Inflammatory macrophage (primary cell): ENCODE data around the gene TOR2A.
"Not testable (repeated sequence)": the region's sequence is repeated elsewhere in the genome, so short reads cannot be mapped to it uniquely, and the experiment has no call there.

ENCODE experiments used
- DNase-seq, 2 donors: peaks; one replicate each; pipeline ENCODE4 v3.0.0-alpha.2; 2020 to 2022

The TOR2A gene

DNA sequence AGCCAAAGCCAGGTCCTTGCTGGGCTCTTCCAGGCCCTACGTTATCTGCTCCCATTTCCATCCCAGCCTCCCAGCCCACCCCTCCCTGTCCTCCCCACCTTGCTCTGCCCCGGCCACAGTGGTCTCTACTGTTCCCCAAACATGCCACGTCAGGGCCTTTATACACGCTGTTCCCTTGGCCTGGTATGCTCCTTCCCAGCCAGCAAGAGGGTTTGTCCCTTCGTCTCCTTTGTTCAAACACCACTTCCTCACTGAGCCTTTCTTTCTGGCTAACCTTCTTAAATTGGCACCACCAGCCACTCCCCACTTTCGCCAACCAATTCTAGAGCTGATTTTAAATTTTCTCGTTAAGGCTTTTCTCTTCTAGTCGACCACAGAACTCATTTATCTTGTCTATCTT, 33.6 kb upstream of the TOR2A start:
- DNase-seq: no peak

DNA sequence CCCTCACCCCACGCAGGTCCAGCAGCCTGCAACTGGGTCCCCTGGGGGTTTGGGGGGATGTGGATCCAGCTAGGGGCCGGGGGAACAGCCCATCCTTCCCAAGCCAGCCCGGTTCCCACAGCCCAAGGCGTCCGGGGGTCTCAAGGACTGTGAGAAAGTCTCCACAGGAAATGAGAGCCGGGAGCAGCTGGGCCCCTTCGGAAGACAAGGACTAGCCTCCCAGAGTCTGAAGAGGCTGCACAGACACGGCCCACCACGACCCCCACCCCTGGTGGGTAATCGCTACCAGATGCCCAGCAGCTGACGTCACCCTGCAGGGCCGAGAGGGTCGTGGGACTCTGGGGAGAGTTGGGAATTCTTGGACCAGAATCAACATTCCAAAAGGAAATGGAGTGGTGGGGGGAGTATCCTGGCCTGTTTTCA, 32.8 kb upstream of the TOR2A start:
- no peak for DNase-seq

DNA sequence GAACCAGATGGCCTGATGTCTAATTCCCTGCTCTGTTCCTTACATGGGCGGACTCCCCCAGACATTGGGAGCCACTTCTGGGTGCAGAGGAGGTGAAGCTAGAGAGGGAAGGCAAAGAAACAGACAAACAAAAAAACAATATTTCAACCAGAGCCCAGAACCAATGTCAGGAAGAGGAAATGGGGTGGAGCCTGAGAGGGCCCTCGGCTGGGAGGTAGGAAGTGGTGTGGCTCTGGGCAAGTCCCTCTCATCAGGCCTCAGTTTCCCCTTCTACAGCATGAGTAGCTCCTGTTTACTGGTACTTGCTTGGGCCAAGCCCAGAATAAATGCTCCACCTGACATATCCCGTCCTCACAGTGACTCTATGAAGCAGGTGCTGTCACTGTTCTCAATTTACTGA, 32.3 kb upstream of the TOR2A start:
- no peak for DNase-seq

DNA sequence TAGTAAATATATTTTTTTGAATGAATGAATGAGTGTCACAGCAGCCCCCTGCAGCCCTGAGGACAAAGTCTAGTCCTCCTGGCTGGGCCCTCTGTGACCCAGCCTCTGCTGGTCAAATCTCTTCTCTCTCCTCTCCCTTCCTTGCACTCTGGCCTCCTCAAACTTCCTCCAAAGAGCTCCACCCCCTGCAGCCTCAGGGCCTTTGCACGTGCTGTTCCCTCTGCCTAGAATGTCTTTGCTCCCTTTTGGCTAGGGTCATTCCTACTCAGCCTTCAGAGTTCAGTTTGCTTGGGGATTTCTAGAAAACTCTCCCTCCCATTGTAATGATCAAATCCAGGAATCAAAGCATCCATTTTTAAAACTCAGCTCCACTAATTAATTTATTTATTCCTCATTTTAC, 30.3 kb upstream of the TOR2A start:
- no peak for DNase-seq

DNA sequence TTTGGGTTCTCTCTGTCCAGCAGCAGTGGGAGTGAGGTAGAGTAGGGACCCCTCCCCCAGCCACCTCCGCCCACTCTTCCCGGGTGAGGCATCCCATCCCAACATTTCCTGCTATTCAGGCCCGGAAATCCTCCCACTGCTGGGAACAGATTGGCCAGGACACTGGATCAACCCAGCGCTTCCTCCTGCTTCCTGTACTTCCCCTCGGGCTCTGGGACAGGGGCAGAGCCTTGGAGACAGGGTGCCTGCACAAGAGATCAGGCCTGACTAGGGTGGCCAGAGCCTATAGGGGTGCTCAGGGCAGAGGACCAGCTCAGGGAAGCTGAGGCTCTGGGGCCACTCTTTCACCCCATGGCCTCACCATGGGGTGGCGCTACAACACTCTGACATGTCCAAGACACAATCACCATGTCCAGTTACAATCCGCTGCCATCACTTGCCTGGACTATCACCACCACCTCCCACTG, 28.9 kb upstream of the TOR2A start:
- peak; percentile 72 to 82 for DNase-seq

DNA sequence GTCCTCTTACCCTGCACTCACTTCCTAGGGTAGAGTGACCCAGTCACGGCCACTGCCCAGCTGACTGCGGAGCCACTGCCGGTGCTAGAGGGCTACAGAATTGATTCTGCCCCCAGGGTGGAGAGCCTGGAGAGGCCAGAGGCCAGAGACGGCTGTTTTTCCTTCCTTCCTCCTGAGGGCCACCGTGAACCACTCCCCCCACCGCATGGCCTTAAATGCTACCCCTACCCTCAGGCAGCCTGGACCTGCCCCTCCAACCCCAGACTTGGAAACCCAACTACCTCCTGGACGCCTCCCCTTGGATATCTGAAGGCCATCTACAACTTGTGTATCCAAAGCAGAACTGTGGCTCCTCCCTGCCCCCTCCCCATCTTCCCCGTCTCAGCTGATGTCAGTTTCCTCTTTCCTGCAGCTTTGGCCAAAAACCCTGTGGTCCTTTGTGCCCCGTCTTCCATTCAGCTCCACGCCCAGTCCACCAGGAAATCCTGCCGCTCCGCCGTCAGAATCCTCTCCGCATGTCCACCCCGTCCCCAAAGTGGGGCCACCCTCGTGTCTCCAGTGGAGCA, 27.1 kb upstream of the TOR2A start:
- peak; percentile 65 to 70 for DNase-seq

DNA sequence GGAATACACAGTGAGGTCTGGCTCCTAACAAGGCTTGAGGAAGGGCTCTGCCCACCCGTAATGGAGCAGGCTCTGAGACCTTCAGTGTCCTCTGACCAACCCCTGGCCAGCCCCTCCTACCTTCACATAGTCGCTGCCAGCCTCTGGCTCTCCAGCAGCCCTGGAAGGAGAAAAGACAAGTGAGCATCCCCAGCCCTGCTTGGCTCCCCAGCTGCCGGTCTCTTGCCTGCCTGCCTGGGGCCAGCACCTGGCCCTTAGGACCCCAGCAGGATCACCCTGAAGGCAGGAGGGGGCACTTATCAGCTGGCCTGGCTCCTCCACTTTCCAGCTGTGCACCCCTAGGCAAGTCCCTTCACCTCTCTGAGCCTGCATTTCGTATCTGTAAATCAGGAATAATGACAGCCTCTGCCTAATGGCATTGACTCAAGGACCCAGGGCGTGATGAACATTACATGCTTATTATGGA, 26.4 kb upstream of the TOR2A start:
- no peak for DNase-seq

DNA sequence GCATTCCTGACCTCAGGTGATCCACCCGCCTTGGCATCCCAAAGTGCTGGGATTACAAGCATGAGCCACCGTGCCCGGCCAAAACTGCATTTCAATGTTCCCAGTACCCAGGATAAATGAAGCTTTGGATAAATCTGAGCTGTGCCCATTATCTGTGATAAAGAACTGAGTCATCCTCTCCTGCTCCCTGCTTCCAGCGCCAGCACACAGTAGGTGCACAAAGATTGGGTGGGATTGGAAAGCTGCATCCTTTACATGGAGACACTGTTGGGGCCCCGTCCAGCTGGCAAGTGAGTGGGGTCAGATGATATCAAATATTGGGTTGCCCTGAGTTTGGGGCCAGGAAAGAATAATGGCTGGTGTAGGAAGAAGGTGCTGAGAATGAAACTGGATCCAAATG, 26.0 kb upstream of the TOR2A start:
- no peak for DNase-seq

DNA sequence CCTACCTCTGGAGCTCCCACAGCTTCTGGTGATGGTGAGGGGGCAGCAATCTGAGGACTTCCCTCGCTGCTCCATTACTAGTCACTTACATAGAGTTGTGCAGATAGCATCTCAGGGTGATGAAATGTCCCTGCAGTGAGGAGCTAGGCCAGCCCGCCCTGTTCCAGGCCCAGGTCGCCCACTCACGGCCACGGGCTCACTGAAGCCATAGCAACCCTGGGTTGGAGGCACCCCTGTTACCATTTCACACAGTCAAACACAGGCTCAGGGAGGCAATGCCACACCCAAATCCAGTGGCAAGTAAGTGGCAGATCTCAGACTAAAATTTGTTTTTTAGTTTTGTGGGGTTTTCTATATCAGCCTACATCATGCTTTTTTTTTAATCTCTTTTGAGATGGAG, 23.7 kb upstream of the TOR2A start:
- peak in 1 of 2 donors; percentile 55 for DNase-seq

DNA sequence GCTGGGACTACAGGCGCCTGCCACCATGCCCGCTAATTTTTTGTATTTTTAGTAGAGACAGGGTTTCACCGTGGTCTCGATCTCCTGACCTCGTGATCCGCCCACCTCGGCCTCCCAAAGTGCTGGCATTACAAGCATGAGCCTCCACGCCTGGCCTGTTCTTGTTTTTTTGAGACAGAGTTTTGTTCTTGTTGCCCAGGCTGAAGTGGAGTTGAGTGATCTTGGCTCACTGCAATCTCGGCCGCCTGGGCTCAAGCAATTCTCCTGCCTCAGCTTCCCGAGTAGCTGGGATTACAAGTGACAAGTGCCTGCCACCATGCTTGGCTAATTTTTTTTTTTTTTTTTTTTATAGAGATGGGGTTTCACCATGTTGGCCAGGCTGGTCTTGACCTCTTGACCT, 21.7 kb upstream of the TOR2A start:
- DNase-seq: not testable (repeated sequence)

DNA sequence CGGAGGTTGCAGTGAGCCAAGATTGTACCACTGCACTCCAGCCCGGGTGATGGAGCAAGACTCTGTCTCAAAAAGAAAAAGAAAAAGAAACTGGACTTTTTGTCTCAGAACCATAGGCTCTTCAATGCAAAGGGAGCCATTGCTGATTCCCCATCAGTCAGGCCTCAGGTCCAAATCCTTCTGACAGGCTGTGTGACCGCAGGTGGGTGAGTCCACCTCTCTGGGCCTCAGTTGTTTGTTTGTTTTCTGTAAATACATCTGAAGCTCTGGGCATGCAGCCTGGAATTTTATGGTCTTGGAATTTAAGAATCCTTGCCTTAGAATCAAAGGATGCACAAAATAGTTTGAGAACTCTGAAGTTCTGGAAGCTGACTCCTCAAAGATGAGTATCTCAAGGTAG, 21.1 kb upstream of the TOR2A start:
- no peak for DNase-seq

DNA sequence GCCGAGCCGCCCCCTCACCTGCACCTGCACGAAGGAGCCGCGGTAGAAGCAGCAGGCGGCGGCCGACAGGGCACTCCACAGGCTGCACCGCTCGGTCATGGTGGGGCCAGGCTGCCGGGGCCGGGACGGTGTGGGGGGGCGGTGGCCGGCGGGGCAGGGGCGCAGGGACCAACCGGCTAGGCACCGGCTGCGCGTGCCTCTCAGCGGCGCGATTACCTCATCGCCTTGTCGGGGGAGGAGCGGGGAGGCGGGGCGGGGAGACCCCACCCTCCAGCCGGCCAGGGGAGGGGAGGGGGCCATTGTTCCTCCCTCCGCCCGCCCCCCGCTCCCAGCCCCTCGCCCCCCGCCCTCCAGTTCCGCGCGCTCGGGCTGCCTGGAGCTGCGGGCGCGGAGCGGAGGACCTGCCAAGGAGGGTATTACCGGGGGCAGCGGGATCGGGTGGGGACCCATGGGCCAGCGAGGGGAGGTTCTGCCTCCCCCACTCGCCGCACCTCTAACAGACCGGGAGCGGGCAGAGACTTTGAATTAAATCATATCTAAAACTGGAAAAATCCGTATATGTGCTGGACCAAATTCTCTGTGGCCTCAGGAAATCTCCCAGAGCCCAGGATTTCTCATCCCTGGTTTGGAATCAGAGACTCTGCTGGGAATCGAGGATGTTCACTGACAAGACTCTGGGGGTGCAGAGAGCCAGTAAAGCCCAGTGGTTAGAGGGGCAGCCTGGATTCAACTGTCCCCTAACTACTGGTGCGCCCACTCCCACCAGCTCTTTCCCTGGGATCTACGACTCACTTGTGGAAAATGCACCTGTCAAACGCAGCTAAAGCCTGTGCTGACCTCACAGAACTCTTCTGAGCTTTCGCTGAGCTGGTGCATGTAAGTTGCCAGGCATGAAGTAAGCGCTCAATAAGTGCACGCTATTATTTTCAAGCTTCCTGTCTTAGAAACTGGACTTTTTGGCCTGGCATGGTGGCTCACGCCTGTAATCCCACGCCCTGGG, 20.3 kb upstream of the TOR2A start:
- DNase-seq: no peak

DNA sequence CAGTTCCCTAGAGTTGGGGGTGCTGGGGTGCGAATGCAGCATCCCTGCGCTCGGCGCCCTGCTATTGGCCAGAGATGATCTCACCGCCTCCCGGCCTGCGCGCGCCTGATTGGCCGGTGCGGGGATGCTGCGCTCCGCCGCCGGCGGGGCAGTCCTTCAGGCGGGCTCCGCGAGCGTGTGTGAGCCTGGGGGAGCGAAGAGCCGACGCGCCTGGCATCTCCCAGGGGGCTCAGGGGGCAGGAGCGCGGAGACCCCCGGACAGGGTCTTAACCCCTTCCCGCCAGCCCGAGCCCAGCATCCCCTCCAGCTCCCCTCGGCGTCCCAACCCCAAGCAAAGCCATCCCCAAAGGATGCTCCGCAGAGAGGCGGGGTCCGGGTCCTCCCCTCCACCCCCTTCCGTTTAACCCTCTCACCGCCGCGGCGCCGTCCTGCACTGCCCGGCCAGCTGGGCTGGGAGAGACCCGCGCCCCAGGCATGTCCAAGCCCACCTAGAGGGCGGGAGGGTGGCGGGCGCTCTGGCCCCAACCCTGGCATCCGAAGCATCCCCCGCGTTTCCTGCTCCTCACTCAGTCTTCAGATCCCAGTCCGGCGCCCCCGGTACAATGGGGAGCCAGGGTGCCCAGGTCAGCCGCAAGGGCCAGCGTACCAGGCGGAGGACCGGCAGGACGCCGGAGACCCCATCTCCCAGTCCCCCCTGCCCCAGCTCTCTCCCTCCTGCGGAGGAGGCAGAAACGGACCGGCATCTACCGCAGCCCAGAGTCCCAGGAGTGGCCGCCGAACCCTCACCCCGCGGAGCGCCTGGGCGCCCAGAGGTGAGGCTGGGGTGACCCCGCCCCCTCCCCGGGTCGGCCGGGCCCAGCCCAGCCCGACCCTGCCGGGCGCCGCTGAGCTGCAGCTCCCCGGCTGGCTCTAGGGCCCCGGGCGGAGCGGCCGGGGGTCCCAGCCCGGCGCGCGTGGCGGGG, 19.3 kb upstream of the TOR2A start:
- DNase-seq: no peak

DNA sequence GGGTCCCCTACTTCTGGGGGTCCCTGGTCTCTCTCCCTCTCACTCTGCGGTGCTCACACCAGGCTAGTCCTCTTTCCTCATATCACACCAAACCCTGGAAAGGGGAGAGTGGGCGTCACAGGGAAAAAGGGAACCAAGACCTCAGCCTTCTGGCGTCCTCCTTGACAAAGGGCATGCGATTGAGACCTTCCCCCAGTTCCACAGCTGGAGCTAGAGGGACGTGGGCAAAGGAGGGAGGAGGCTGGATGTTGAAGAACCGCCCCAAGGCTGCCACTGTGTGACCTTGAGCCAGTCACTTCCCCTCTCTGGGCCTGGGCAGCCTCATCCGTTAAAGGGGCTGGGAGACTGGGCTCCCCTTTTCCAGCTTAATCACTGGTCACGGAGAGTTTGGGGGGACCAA, 18.5 kb upstream of the TOR2A start:
- peak; percentile 64 to 76 for DNase-seq

DNA sequence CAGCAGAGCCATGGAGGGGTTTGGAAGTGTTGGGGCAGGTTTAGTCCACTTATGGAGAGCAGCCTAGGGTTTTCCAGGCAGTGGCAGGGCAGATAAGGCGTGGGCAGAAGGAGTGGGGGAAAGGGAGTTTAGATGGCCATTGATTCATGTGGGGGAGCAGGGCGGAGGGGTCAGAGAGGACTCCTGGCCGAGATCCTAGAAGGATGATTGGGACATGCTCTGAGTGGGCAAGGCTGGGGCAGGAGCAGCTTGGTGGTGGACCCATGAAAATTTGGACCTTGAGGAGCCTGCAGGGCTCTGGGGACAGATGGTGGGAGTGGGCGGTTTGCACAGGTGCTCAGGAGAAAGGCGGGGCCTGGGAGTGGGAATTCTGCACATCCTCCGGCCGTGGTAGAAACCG, 18.1 kb upstream of the TOR2A start:
- no peak for DNase-seq

DNA sequence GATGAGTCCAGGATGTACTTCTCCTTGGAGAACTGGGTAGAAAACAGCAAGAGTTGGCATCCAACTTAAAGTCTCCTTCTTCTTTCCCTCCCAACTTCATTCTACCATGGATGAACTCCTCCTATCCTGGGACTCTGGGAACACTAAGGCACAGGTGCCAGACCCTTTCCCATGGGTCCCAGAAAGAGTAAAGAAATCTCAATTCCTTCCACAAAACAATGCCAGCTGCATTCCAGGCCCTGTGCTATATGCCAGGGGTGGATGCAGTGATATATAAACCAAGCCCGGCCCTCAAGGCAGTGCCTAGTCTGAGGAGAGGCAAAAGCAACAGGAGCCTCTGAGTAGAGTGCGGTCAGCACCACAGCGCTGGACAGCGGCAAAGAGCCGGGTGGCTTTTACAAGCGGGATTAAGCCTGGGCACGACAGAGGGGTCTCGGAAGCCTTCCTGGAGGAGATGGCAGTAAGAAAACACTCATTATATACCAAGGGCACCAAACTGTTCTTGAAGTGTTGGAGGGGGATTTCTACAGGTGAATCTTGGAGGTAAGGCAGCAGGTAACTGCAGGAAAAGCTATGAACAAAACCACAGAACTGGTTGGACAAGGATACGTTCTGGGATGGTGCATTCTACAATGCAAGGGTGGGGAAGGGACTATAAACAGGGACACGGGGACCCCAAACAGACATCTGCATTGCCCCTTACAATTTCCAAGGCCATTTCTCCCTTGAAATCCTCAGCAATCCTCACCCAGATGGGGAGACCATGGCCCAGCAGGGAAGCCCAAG, 16.4 kb upstream of the TOR2A start:
- DNase-seq: no peak

DNA sequence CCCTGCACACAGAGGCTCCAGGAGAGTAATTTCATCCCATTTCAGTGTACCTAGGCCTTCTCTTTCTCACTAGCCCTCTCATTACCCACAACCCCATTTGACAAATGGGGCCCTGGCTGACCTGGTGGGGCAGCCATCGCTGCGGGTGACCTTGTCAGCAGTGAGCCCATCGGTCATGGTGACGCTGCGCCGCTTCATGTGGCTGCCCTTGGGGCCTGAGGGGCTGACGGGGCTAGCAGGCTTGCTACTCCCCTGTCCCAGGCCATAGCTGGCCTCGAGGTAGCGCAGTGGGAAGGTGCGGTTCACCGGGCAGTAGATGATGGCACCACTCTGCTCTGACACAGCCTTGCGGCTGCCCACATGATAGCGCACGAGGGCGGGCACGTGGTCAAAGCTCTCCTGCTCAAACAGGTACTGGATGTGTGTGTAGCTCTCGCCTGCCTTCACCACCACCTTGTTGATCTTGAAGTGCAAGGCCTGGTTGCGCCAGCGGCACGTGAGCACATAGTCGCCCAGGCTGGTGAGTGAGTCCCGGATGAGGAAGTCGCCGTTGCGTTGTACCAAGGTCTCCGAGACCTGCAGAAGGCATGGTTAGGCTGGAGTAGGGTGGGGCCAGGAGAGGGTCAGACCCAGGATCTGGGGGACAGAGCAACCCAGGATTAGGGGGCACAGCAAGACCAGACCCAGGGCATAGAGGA, 14.1 kb upstream of the TOR2A start:
- DNase-seq: no peak

DNA sequence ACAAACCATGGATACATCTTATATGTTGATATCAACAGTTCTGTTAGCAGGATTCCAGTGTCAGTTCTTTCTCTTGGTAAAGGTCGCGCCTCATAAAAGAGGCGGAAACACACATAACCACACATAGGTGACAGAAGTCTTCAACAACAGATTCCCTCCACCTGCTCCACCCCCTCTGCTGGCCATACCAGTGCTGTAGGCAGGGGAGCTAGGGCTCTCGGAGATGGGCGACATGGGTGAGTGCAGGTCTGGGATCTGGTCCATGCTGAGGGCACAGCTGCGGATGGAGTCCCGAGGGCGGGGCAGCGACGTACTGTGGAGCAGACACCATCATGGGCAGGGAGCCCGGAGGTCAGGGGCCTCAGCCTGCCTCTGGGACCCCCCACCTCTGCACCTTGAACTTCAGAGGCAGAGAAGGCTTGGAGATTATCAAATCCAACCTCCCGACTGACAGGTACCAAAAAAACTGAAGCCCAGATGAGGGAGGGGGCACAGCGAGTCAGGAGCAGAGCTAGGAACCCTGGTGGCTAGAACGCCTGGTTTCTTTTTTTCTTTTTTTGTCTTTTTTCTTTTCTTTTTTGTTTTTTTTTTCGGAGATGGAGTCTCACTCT, 12.0 kb upstream of the TOR2A start:
- DNase-seq: no peak

DNA sequence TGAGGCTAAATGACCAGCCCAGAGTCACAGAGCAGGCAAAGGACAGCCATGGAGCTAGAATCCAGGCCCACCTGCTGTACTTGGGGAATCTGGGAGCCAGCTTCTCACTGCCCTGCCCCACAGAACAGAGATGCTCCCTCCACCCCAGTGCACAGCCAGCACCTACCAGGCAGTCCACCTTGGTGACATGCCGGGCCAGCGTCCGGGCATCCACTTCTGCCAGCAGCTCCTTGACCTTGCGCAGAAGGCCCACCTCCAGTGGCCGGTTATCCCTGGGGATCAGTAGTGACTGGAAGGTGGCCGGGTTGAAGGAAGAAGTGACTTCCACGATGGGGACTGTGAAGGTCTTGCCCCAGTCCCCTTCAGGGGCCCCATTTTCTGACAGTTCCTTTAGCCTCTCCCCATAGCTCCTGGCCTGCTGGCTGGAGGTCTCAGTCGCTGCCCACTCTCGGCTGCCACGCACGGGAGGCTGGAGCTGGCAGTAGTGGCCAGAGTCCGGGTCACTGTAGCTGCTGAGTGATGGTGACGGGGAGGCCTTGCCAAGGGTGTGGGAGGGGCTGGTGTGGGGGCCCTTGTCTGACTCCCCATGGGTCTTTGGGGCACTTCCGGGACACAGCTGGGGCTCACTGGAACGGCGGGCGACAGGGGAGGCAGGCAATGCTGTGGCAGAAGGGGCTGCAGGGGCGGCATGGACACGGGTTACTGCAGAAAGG, 9.5 kb upstream of the TOR2A start:
- no peak for DNase-seq

DNA sequence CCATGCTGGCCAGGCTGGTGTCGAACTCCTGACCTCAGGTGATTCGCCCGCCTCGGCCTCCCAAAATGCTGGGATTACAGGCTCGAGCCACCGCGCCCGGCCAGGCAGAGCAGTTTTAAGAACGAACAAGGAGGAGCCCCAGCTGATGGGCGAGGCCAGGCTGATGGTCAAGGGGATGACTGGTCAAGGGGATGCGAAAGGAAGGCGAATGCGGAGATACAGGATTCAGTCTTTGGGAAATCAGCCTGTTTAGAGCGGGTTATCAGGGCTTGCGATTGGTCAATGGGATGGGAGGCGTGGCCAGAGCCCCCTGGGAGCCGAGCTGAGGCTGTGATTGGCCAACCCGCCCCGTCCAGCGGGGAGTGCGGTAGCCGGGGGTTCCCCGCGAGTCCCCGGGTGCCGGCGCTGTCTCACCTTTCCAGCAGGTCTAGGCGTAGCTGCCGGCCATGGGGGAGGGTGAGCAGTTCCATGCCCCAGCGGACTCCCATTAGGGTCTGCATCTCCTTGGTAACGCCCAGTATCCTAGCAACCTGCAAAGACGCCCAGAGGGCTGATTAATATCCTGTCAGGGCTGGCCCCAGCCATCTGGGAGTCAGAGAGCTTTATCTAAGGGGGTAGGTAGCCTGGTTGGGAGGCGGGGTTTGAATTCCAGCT, 7.5 kb upstream of the TOR2A start:
- no peak for DNase-seq
